ENCODE data around the gene LAPTM5. TPM values are rescaled to one million over a fixed set of nuclear protein-coding genes. Genes with fewer than 3 reads are reported as not detected.

Gene LAPTM5
- total RNA-seq, 1 experiment from 2014 or later = not detected

- Histone ChIP-seq H3K27me3 (replicated peaks; ENCODE audit: insufficient read depth, low read depth, low read length, poor library complexity) (no peaks in the 10 kb centered on the region), H3K4me3 (ENCODE audit: low read depth, low read length, poor library complexity, severe bottlenecking) (no peak overlapping the region), H3K36me3 (ENCODE audit: insufficient read depth, low read length, poor library complexity, severe bottlenecking) (no peaks in the 10 kb centered on the region), H3K27ac (ENCODE audit: low read depth, low read length, poor library complexity, severe bottlenecking) (no peak overlapping the region), H3K4me1 (ENCODE audit: insufficient read depth, low read length, poor library complexity, severe bottlenecking) (no peaks in the 10 kb centered on the region), H3K9me3 (ENCODE audit: low read depth, low read length, poor library complexity, severe bottlenecking) (no peaks in the 10 kb centered on the region)
- BruUV-seq (replicated peaks) = no TSS peak
- ChIA-PET CTCF (no interaction called here), POLR2A (ENCODE audit: low non-redundant PET) (no interaction called here)
- no peak for DNase-seq (ENCODE audit: low spot score)
- TF ChIP-seq EZH2 (IDR thresholded peaks at IDR 0.05; ENCODE audit: borderline replicate concordance, low read depth, low read length, poor library complexity, severe bottlenecking) (no peak), CTCF (conservative IDR thresholded peaks at IDR 0.05; ENCODE audit: low read depth, low read length) (no peak)
- intact Hi-C loops (cut with micrococcal nuclease; ENCODE audit: unreplicated experiment) = loop anchor here (10.0 kb wide), 4 partner anchors 266 to 1366 kb away; no protein-coding TSS in a partner anchor
Measured at GRCh38 chr1:30701258-30701633, 56.3 kb downstream of the LAPTM5 start.

- Histone ChIP-seq H3K4me1 (ENCODE audit: insufficient read depth, low read length, poor library complexity, severe bottlenecking) (no peaks in the 10 kb centered on the region), H3K36me3 (ENCODE audit: insufficient read depth, low read length, poor library complexity, severe bottlenecking) (no peaks in the 10 kb centered on the region), H3K27me3 (replicated peaks; ENCODE audit: insufficient read depth, low read depth, low read length, poor library complexity) (no peaks in the 10 kb centered on the region), H3K4me3 (ENCODE audit: low read depth, low read length, poor library complexity, severe bottlenecking) (no peak overlapping the region), H3K9me3 (ENCODE audit: low read depth, low read length, poor library complexity, severe bottlenecking) (no peaks in the 10 kb centered on the region), H3K27ac (ENCODE audit: low read depth, low read length, poor library complexity, severe bottlenecking) (no peak overlapping the region)
- DNase-seq (ENCODE audit: low spot score) = peak; percentile 60
- TF ChIP-seq CTCF (conservative IDR thresholded peaks at IDR 0.05; ENCODE audit: low read depth, low read length) (no peak), EZH2 (IDR thresholded peaks at IDR 0.05; ENCODE audit: borderline replicate concordance, low read depth, low read length, poor library complexity, severe bottlenecking) (no peak)
- intact Hi-C loops (cut with micrococcal nuclease; ENCODE audit: unreplicated experiment) = loop anchor here (10.0 kb wide), 4 partner anchors 266 to 1366 kb away; no protein-coding TSS in a partner anchor
- ChIA-PET POLR2A (ENCODE audit: low non-redundant PET) (no interaction called here), CTCF (no interaction called here)
- BruUV-seq (replicated peaks) = no TSS peak
Measured at GRCh38 chr1:30700528-30701257, 56.9 kb downstream of the LAPTM5 start.

- Histone ChIP-seq H3K36me3 (ENCODE audit: insufficient read depth, low read length, poor library complexity, severe bottlenecking) (no peaks in the 10 kb centered on the region), H3K27ac (ENCODE audit: low read depth, low read length, poor library complexity, severe bottlenecking) (no peak overlapping the region), H3K4me1 (ENCODE audit: insufficient read depth, low read length, poor library complexity, severe bottlenecking) (no peaks in the 10 kb centered on the region), H3K27me3 (replicated peaks; ENCODE audit: insufficient read depth, low read depth, low read length, poor library complexity) (no peaks in the 10 kb centered on the region), H3K9me3 (ENCODE audit: low read depth, low read length, poor library complexity, severe bottlenecking) (no peaks in the 10 kb centered on the region), H3K4me3 (ENCODE audit: low read depth, low read length, poor library complexity, severe bottlenecking) (no peak overlapping the region)
- ChIA-PET CTCF (no interaction called here), POLR2A (ENCODE audit: low non-redundant PET) (no interaction called here)
- DNase-seq (ENCODE audit: low spot score) = no peak
- intact Hi-C loops (cut with micrococcal nuclease; ENCODE audit: unreplicated experiment) = loop anchor here (10.0 kb wide), 4 partner anchors 265 to 1365 kb away; no protein-coding TSS in a partner anchor
- no TSS peak for BruUV-seq (replicated peaks)
- no peak for TF ChIP-seq EZH2 (IDR thresholded peaks at IDR 0.05; ENCODE audit: borderline replicate concordance, low read depth, low read length, poor library complexity, severe bottlenecking)
Measured at GRCh38 chr1:30699762-30700161, 57.8 kb downstream of the LAPTM5 start.

All from A673 (cell line).